ENCODE data around the gene TAF11L8.

DNA sequence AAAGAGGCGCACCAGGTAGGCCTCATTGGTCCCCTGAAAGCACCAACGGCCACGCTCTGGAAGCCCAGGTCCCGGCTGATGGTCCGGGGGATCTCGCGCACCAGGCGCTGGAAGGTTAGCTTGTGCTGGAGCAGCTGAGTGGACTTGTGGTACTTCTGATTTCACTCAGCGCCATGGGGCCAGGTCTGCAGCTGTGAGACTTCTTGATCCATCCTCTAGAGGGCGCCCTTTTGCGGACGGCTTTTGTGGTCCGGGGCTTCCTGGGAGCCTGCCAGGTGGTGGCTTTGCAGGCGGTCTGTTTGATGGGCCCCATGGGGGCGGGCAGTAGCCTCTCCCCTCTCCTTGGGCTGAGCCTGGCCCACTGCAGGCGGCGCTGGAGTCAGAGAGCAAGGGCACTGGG is 29.9 kb upstream of the TAF11L8 start:
- TF ChIP-seq, protein P1, sequence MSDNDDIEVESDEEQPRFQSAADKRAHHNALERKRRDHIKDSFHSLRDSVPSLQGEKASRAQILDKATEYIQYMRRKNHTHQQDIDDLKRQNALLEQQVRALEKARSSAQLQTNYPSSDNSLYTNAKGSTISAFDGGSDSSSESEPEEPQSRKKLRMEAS (IDR thresholded peaks at IDR 0.05) = no peak
- TF ChIP-seq, protein P2, sequence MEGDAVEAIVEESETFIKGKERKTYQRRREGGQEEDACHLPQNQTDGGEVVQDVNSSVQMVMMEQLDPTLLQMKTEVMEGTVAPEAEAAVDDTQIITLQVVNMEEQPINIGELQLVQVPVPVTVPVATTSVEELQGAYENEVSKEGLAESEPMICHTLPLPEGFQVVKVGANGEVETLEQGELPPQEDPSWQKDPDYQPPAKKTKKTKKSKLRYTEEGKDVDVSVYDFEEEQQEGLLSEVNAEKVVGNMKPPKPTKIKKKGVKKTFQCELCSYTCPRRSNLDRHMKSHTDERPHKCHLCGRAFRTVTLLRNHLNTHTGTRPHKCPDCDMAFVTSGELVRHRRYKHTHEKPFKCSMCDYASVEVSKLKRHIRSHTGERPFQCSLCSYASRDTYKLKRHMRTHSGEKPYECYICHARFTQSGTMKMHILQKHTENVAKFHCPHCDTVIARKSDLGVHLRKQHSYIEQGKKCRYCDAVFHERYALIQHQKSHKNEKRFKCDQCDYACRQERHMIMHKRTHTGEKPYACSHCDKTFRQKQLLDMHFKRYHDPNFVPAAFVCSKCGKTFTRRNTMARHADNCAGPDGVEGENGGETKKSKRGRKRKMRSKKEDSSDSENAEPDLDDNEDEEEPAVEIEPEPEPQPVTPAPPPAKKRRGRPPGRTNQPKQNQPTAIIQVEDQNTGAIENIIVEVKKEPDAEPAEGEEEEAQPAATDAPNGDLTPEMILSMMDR (IDR thresholded peaks at IDR 0.05; ENCODE audit: low read depth, low read length, missing input control) = no peak
- TF ChIP-seq RXRA (IDR thresholded peaks at IDR 0.05) = no peak
- TF ChIP-seq YY1 (IDR thresholded peaks at IDR 0.05) = no peak
- TF ChIP-seq, protein P3, sequence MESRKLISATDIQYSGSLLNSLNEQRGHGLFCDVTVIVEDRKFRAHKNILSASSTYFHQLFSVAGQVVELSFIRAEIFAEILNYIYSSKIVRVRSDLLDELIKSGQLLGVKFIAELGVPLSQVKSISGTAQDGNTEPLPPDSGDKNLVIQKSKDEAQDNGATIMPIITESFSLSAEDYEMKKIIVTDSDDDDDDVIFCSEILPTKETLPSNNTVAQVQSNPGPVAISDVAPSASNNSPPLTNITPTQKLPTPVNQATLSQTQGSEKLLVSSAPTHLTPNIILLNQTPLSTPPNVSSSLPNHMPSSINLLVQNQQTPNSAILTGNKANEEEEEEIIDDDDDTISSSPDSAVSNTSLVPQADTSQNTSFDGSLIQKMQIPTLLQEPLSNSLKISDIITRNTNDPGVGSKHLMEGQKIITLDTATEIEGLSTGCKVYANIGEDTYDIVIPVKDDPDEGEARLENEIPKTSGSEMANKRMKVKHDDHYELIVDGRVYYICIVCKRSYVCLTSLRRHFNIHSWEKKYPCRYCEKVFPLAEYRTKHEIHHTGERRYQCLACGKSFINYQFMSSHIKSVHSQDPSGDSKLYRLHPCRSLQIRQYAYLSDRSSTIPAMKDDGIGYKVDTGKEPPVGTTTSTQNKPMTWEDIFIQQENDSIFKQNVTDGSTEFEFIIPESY (IDR thresholded peaks at IDR 0.05) = no peak
- no peak for TF ChIP-seq TAF1 (conservative IDR thresholded peaks at IDR 0.05)
